ENCODE data around the gene JTB.

JTB gene

GRCh38 chr1:153978274-153978909, 918 bp upstream of the JTB start:
- no peak for DNase-seq (ENCODE audit: low read depth in 3 of 3)

GRCh38 chr1:153976819-153977249, 640 bp downstream of the JTB start:
- no peak for DNase-seq (ENCODE audit: low read depth in 3 of 3)

GRCh38 chr1:153973525-153973924, 3.9 kb downstream of the JTB start:
- no peak for DNase-seq (ENCODE audit: low read depth in 3 of 3)

GRCh38 chr1:153973071-153973470, 4.4 kb downstream of the JTB start:
- DNase-seq (ENCODE audit: low read depth in 3 of 3): no peak

GRCh38 chr1:153970346-153970745, 7.1 kb downstream of the JTB start:
- no peak for DNase-seq (ENCODE audit: low read depth in 3 of 3)

GRCh38 chr1:153968972-153969371, 8.5 kb downstream of the JTB start:
- DNase-seq (ENCODE audit: low read depth in 3 of 3): no peak

GRCh38 chr1:153968408-153968807, 9.1 kb downstream of the JTB start:
- no peak for DNase-seq (ENCODE audit: low read depth in 3 of 3)

- no peak for DNase-seq (ENCODE audit: low read depth in 3 of 3)
Measured at GRCh38 chr1:153968000-153968363, 9.5 kb downstream of the JTB start.

- DNase-seq (ENCODE audit: low read depth in 3 of 3): peak; percentile 60 to 83 (median 75)
Measured at GRCh38 chr1:153967107-153967999, 10.1 kb downstream of the JTB start, which contains the start of gene CREB3L4. Gene CREB3L4, plus strand, starts transcription at chr1:153967902. Its CDS starts 624 bp downstream, at chr1:153968526.

GRCh38 chr1:153963850-153964331, 13.6 kb downstream of the JTB start:
- DNase-seq (ENCODE audit: low read depth in 3 of 3): peak in 1 of 3 experiments; percentile 14

- DNase-seq (ENCODE audit: low read depth in 3 of 3): peak; percentile 90 to 97 (median 94)
Measured at GRCh38 chr1:153963030-153963849, 14.2 kb downstream of the JTB start, which contains the start of gene SLC39A1. Gene SLC39A1, minus strand, starts transcription at chr1:153963537. Its CDS starts 822 bp downstream, at chr1:153962715.

GRCh38 chr1:153962088-153963029, 15.1 kb downstream of the JTB start:
- DNase-seq (ENCODE audit: low read depth in 3 of 3): no peak

- DNase-seq (ENCODE audit: low read depth in 3 of 3): no peak
Measured at GRCh38 chr1:153961421-153961820, 16.1 kb downstream of the JTB start.

- no peak for DNase-seq (ENCODE audit: low read depth in 3 of 3)
Measured at GRCh38 chr1:153960206-153960605, 17.3 kb downstream of the JTB start.

GRCh38 chr1:153959454-153959853, 18.0 kb downstream of the JTB start:
- no peak for DNase-seq (ENCODE audit: low read depth in 3 of 3)

GRCh38 chr1:153958961-153959260, 18.6 kb downstream of the JTB start:
- no peak for DNase-seq (ENCODE audit: low read depth in 3 of 3)

GRCh38 chr1:153958111-153958960, 19.1 kb downstream of the JTB start, which contains the start of gene CRTC2:
Gene CRTC2, minus strand, starts transcription at chr1:153958612. Its CDS starts 115 bp downstream, at chr1:153958497.
- DNase-seq (ENCODE audit: low read depth in 3 of 3): peak; percentile 94 to 97 (median 97)

- peak in 1 of 3 experiments; percentile 39 for DNase-seq (ENCODE audit: low read depth in 3 of 3)
Measured at GRCh38 chr1:153957744-153958110, 19.7 kb downstream of the JTB start.

GRCh38 chr1:153956997-153957715, 20.3 kb downstream of the JTB start:
- DNase-seq (ENCODE audit: low read depth in 3 of 3): no peak

Data from stimulated activated CD4-positive, alpha-beta T cell treated with anti-CD3 and anti-CD28 coated beads, TNF-alpha, amount 100 ng/mL, for 24 hours (primary cell).